ENCODE measurements around the gene C3orf80.

Gene C3orf80

DNA sequence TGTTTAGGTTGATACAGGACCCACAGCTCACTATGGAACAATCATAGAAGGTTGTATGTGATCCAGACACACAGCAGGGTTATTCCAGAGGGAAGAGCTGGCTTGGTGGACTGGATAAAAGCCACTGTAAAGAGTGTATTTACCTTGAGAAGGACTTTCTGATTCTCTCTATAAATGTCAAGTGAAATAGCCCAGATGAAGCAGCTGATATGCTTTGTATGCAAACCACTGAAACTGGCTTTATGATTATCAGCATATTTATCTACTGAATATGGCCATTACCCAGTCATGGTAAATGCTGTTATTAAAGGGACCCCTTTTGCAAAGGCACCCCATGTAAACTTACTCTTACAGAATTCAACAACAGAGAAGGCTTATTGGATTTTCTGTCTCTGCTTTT lies 28.1 kb downstream of the C3orf80 start:
- H3K36me3 ChIP-seq (replicated peaks; ENCODE audit: insufficient read depth, low read length), result no peaks in the 10 kb centered on the region
- H2AFZ ChIP-seq (ENCODE audit: low read length), result no peak overlapping the region
- H3K4me3 ChIP-seq (ENCODE audit: low read length), result no peak overlapping the region
- H3K4me2 ChIP-seq (ENCODE audit: low read depth, low read length), result peak overlapping the region; percentile 46
- H4K20me1 ChIP-seq (ENCODE audit: insufficient read depth, low read length), result no peaks in the 10 kb centered on the region
- H3K9ac ChIP-seq (ENCODE audit: low read length), result no peak overlapping the region
- H3K27me3 ChIP-seq (replicated peaks; ENCODE audit: insufficient read depth, low read length), result no peaks in the 10 kb centered on the region
- no peaks in the 10 kb centered on the region for H3K9me2 ChIP-seq (replicated peaks; ENCODE audit: insufficient read depth, low read length)
- peak; percentile 73 for DNase-seq
- peaks cover 15% of the 10 kb centered on the region for H3K4me1 ChIP-seq (ENCODE audit: low read length)
- H3K9me3 ChIP-seq (replicated peaks; ENCODE audit: insufficient read depth, low read length), result no peaks in the 10 kb centered on the region
- H3K27ac ChIP-seq (ENCODE audit: low read length), result peak overlapping the region; percentile 15; the same call in 1 of the 2 replicates
- no peaks in the 10 kb centered on the region for H3K79me2 ChIP-seq (ENCODE audit: low read length)
- TF ChIP-seq EZH2 (optimal IDR thresholded peaks at IDR 0.05; ENCODE audit: low read depth, low read length), result no peak
- peaks cover 6% of the 10 kb centered on the region; the same call in 1 of the 2 replicates for H3F3A ChIP-seq (ENCODE audit: insufficient read depth, low read length)

DNA sequence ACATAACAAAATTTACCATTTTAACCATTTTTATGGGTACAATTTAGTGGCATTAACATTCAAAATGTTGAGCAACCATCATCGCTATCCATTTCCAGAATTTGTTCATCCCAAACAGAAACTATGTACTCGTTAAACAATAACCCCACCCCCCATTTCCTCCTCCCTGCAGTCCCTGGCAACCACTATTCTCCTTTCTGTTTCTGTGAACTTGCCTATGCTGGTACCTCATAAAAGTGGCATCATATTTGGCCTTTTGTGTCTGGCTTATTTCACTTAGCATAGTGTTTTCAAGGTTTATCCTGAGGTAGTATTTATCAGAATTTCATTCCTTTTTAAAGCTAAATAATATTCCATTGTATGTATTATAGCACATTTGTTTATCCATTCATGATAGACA lies 32.4 kb downstream of the C3orf80 start:
- no peak for TF ChIP-seq EZH2phosphoT487 (IDR thresholded peaks at IDR 0.05; ENCODE audit: low read length)
- no peak for TF ChIP-seq CTCF (IDR thresholded peaks at IDR 0.05; ENCODE audit: low read length)
- TF ChIP-seq EZH2 (optimal IDR thresholded peaks at IDR 0.05; ENCODE audit: low read depth, low read length), result no peak
- no peaks in the 10 kb centered on the region for H3K9me2 ChIP-seq (replicated peaks; ENCODE audit: insufficient read depth, low read length)
- no peak overlapping the region for H3K4me3 ChIP-seq (ENCODE audit: low read length)
- no peak overlapping the region for H3K4me2 ChIP-seq (ENCODE audit: low read depth, low read length)
- no peak overlapping the region for H3K27ac ChIP-seq (ENCODE audit: low read length)
- peak; percentile 18 for DNase-seq
- peaks cover 15% of the 10 kb centered on the region for H3K4me1 ChIP-seq (ENCODE audit: low read length)
- peaks cover 6% of the 10 kb centered on the region; the same call in 1 of the 2 replicates for H3F3A ChIP-seq (ENCODE audit: insufficient read depth, low read length)
- H3K79me2 ChIP-seq (ENCODE audit: low read length), result no peaks in the 10 kb centered on the region
- H3K27me3 ChIP-seq (replicated peaks; ENCODE audit: insufficient read depth, low read length), result no peaks in the 10 kb centered on the region
- H4K20me1 ChIP-seq (ENCODE audit: insufficient read depth, low read length), result no peaks in the 10 kb centered on the region
- H3K36me3 ChIP-seq (replicated peaks; ENCODE audit: insufficient read depth, low read length), result no peaks in the 10 kb centered on the region
- H3K9ac ChIP-seq (ENCODE audit: low read length), result no peak overlapping the region
- no peaks in the 10 kb centered on the region for H3K9me3 ChIP-seq (replicated peaks; ENCODE audit: insufficient read depth, low read length)
- H2AFZ ChIP-seq (ENCODE audit: low read length), result no peak overlapping the region

DNA sequence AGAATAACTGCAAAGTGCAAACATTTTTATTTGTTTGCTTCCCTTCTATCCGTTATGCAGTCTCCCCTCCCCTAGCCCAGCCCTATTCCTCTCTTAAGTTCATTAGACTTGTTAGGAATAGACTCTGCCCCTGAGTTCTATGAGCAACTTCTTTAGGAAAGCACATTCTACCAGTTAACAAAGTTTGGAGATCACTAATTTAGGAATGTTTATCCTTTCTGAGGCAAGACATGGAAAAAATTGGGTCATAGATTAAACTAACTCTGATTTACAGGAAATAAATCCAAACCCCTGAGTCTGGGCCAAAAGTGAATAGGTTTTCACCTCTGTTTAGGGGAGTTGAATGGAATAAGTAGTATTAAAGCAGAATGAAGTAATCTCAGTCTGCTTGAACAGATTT lies 34.4 kb downstream of the C3orf80 start:
- Histone ChIP-seq H3K27ac (ENCODE audit: low read length) (no peak overlapping the region), H3K9ac (ENCODE audit: low read length) (no peak overlapping the region), H3K4me3 (ENCODE audit: low read length) (no peak overlapping the region), H3K4me1 (ENCODE audit: low read length) (0 out of 2 replicates have a peak, but pooled peaks cover 4% of the 10 kb centered on the region), H3K9me2 (replicated peaks; ENCODE audit: insufficient read depth, low read length) (no peaks in the 10 kb centered on the region), H3F3A (ENCODE audit: insufficient read depth, low read length) (no peaks in the 10 kb centered on the region), H2AFZ (ENCODE audit: low read length) (no peak overlapping the region), H3K36me3 (replicated peaks; ENCODE audit: insufficient read depth, low read length) (no peaks in the 10 kb centered on the region), H3K9me3 (replicated peaks; ENCODE audit: insufficient read depth, low read length) (no peaks in the 10 kb centered on the region), H3K27me3 (replicated peaks; ENCODE audit: insufficient read depth, low read length) (no peaks in the 10 kb centered on the region), H3K4me2 (ENCODE audit: low read depth, low read length) (no peak overlapping the region), H3K79me2 (ENCODE audit: low read length) (no peaks in the 10 kb centered on the region), H4K20me1 (ENCODE audit: insufficient read depth, low read length) (no peaks in the 10 kb centered on the region)
- no peak for DNase-seq
- TF ChIP-seq EZH2 (optimal IDR thresholded peaks at IDR 0.05; ENCODE audit: low read depth, low read length) (no peak), EZH2phosphoT487 (IDR thresholded peaks at IDR 0.05; ENCODE audit: low read length) (no peak), CTCF (IDR thresholded peaks at IDR 0.05; ENCODE audit: low read length) (no peak)

DNA sequence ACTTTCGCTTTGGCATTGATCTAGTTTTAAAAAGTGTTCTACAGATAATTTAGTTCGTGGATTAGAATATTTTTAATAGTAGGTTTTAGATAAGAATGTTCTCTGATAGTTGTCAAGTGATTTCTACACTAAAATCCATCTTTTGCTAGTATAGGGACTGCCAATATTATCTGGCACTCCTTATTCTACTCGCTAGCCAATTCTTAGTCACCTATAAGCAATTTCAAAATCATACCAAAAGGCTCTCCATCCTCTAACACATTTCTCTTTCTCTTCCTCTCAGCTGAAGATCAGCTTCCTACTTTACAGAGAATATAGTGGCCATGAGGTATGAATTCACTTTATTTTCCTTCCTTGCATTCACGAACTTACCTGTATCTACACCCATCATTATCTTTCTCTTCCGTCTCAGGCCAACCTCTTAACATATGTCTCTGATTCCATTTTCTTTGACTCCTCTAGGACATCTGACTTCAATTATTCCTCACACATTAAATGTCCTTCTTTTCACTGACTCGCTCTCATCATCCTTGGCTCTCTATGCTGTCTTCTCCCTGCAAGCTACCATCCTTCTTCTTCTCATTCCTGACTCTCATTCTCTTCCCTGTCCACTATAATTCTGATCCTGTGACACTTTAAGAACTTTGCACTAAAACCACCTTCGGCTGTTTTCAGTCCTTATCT lies 35.5 kb downstream of the C3orf80 start:
- Histone ChIP-seq H3K9me3 (replicated peaks; ENCODE audit: insufficient read depth, low read length) (no peaks in the 10 kb centered on the region), H3K4me3 (ENCODE audit: low read length) (no peak overlapping the region), H4K20me1 (ENCODE audit: insufficient read depth, low read length) (no peaks in the 10 kb centered on the region), H3K79me2 (ENCODE audit: low read length) (no peaks in the 10 kb centered on the region), H3K4me1 (ENCODE audit: low read length) (0 out of 2 replicates have a peak, but pooled peaks cover 4% of the 10 kb centered on the region), H3K36me3 (replicated peaks; ENCODE audit: insufficient read depth, low read length) (no peaks in the 10 kb centered on the region), H3K27ac (ENCODE audit: low read length) (no peak overlapping the region), H3F3A (ENCODE audit: insufficient read depth, low read length) (no peaks in the 10 kb centered on the region), H3K27me3 (replicated peaks; ENCODE audit: insufficient read depth, low read length) (no peaks in the 10 kb centered on the region), H3K9ac (ENCODE audit: low read length) (no peak overlapping the region), H3K9me2 (replicated peaks; ENCODE audit: insufficient read depth, low read length) (no peaks in the 10 kb centered on the region), H3K4me2 (ENCODE audit: low read depth, low read length) (0 out of 2 replicates have a peak overlapping the region, but pooled peaks have one; percentile 1), H2AFZ (ENCODE audit: low read length) (no peak overlapping the region)
- TF ChIP-seq CTCF (IDR thresholded peaks at IDR 0.05; ENCODE audit: low read length) (no peak), EZH2 (optimal IDR thresholded peaks at IDR 0.05; ENCODE audit: low read depth, low read length) (no peak), EZH2phosphoT487 (IDR thresholded peaks at IDR 0.05; ENCODE audit: low read length) (no peak)
- DNase-seq, result peak; percentile 24

Measured in MM.1S (cell line).